Fibroblast of pulmonary artery (primary cell): ENCODE measurements around the gene MAN1A1.
A peak's percentile ranks its signal among the peaks of the same experiment; 100 is the strongest.

Experiments
- DNase-seq: peaks from one replicate; pipeline ENCODE4 v3.0.0-alpha.2; 2010; ENCODE audit warnings: low read depth
- H3K4me3 ChIP-seq: replicated peaks from 2 replicates; pipeline ENCODE4 v1.5.1; 2011; ENCODE audit warnings: low read depth, mild to moderate bottlenecking, control low read depth, low read length, moderate library complexity
- CTCF ChIP-seq: IDR thresholded peaks from 2 replicates; pipeline ENCODE4 v1.5.1; 2011; ENCODE audit warnings: mild to moderate bottlenecking, control low read depth, low read length, inconsistent platforms; ENCODE audit errors: missing control alignments

MAN1A1 gene

GRCh38 chr6:119241111-119241465 is 108.5 kb downstream of the MAN1A1 start:
- no peak overlapping the region for H3K4me3 ChIP-seq
- TF ChIP-seq CTCF: no peak
- DNase-seq: peak; percentile 45

- no peak overlapping the region for H3K4me3 ChIP-seq
- DNase-seq: peak; percentile 8
- TF ChIP-seq CTCF: no peak
Observed at GRCh38 chr6:119240257-119241110, 109.1 kb downstream of the MAN1A1 start.

GRCh38 chr6:119237177-119237715 is 112.3 kb downstream of the MAN1A1 start:
- no peak for TF ChIP-seq CTCF
- H3K4me3 ChIP-seq: no peak overlapping the region
- DNase-seq: no peak

- H3K4me3 ChIP-seq: no peak overlapping the region
- DNase-seq: no peak
- TF ChIP-seq CTCF: no peak
Observed at GRCh38 chr6:119234941-119235340, 114.6 kb downstream of the MAN1A1 start.

- DNase-seq: no peak
- TF ChIP-seq CTCF: no peak
- H3K4me3 ChIP-seq: no peak overlapping the region
Observed at GRCh38 chr6:119234457-119234856, 115.1 kb downstream of the MAN1A1 start.

GRCh38 chr6:119233312-119233984 is 116.1 kb downstream of the MAN1A1 start:
- no peak for TF ChIP-seq CTCF
- DNase-seq: no peak
- H3K4me3 ChIP-seq: no peak overlapping the region
